Hepatocyte (in vitro differentiated cells): Measurements from ENCODE around the gene SMAD3.

Experiments
- EZH2 ChIP-seq: fragments of 200-600 bp; sonication (generic); IDR thresholded peaks from 2 replicates; pipeline ENCODE4 v1.6.1; 2016; ENCODE audit warnings: antibody characterized with exemption, mild to moderate bottlenecking, borderline replicate concordance
- EZH2phosphoT487 ChIP-seq: fragments of 200-600 bp; sonication (generic); IDR thresholded peaks from one replicate; pipeline ENCODE4 v1.6.1; 2018; ENCODE audit warnings: antibody characterized with exemption, mild to moderate bottlenecking, low read depth, moderate library complexity; ENCODE audit not compliant: unreplicated experiment, severe bottlenecking
- TF ChIP-seq, protein P1 (sequence below): fragments of 200-600 bp; sonication (generic); IDR thresholded peaks from 2 replicates; pipeline ENCODE4 v1.5.1; 2016; ENCODE audit warnings: antibody characterized with exemption, mild to moderate bottlenecking; ENCODE audit not compliant: poor library complexity

DNA sequence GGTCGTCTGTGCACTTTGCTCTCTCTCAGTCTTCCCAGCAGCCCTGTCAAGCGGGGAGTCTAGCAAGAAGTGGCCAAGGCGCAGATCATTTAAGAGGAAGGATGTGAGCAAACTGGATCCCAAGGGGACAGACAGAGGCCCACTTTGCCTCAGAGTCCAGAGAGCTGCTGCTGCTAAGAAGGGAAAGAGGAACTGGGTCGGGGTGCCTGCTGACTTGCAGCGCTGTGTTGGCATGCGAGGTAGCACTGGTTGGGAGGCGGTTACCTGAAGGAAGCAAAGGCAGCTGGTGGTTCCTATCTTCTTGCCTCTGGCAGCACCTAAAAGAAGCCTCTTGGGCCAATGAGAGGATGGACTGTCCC, 28.1 kb downstream of the SMAD3 start:
- TF ChIP-seq, protein P1, sequence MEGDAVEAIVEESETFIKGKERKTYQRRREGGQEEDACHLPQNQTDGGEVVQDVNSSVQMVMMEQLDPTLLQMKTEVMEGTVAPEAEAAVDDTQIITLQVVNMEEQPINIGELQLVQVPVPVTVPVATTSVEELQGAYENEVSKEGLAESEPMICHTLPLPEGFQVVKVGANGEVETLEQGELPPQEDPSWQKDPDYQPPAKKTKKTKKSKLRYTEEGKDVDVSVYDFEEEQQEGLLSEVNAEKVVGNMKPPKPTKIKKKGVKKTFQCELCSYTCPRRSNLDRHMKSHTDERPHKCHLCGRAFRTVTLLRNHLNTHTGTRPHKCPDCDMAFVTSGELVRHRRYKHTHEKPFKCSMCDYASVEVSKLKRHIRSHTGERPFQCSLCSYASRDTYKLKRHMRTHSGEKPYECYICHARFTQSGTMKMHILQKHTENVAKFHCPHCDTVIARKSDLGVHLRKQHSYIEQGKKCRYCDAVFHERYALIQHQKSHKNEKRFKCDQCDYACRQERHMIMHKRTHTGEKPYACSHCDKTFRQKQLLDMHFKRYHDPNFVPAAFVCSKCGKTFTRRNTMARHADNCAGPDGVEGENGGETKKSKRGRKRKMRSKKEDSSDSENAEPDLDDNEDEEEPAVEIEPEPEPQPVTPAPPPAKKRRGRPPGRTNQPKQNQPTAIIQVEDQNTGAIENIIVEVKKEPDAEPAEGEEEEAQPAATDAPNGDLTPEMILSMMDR, result no peak
- TF ChIP-seq EZH2 (no peak), EZH2phosphoT487 (no peak)
